ENCODE measurements around the gene PTPRD. TPM values are rescaled to one million over a fixed set of nuclear protein-coding genes. Genes with fewer than 3 reads are reported as not detected.

The PTPRD gene
- total and polyA plus RNA-seq, 2 of the 4 experiments (the other 2 are of a cell fraction) = 0.07 to 0.18 TPM

- TF ChIP-seq CTCF (conservative IDR thresholded peaks at IDR 0.05; ENCODE audit: low read depth, low read length) (no peak), FOS (IDR thresholded peaks at IDR 0.05; ENCODE audit: low read depth, low read length) (no peak), RAD21 (IDR thresholded peaks at IDR 0.05; ENCODE audit: low read length) (no peak), RFX5 (IDR thresholded peaks at IDR 0.05; ENCODE audit: low read depth, low read length) (no peak), RCOR1 (IDR thresholded peaks at IDR 0.05; ENCODE audit: insufficient replicate concordance, low read length) (no peak), BHLHE40 (IDR thresholded peaks at IDR 0.05; ENCODE audit: low read depth, low read length) (no peak), MAFK (IDR thresholded peaks at IDR 0.05; ENCODE audit: low read depth, low read length) (no peak), POLR2A (IDR thresholded peaks at IDR 0.05; ENCODE audit: low read depth, low read length) (no peak), MAZ (IDR thresholded peaks at IDR 0.05; ENCODE audit: borderline replicate concordance, low read depth, low read length) (no peak), SMC3 (IDR thresholded peaks at IDR 0.05; ENCODE audit: low read depth, low read length) (no peak), MXI1 (IDR thresholded peaks at IDR 0.05; ENCODE audit: borderline replicate concordance, low read depth, low read length) (no peak), CEBPB (IDR thresholded peaks at IDR 0.05; ENCODE audit: low read depth, low read length) (no peak), USF2 (IDR thresholded peaks at IDR 0.05; ENCODE audit: low read depth, low read length) (no peak), ELK1 (IDR thresholded peaks at IDR 0.05; ENCODE audit: borderline replicate concordance, low read depth, low read length) (no peak), NFE2L2 (IDR thresholded peaks at IDR 0.05; ENCODE audit: low read depth, low read length) (no peak), CHD1 (IDR thresholded peaks at IDR 0.05; ENCODE audit: low read depth, low read length) (no peak)
- in situ Hi-C loops (cut with MboI; ENCODE audit: low sequenced_read_pairs) (no loop called here), dilution Hi-C loops (cut with HindIII; ENCODE audit: low sequenced_read_pairs, unreplicated experiment) (no loop called here), intact Hi-C loops (cut with micrococcal nuclease) (no loop called here)
- H4K20me1 ChIP-seq (ENCODE audit: insufficient read depth, low read length) = no peaks in the 10 kb centered on the region
- H3K4me2 ChIP-seq (ENCODE audit: low read depth, low read length) = no peak overlapping the region
- BruUV-seq (replicated peaks) = no TSS peak
- no peak for ATAC-seq (ENCODE audit: low read depth)
- H3K9me3 ChIP-seq (ENCODE audit: control insufficient read depth, insufficient read depth, low read length) = no peaks in the 10 kb centered on the region
- H2BK15ac ChIP-seq (ENCODE audit: low read depth, low read length) = no peak overlapping the region
- H3K56ac ChIP-seq (ENCODE audit: extremely low read depth, insufficient read depth, low read length) = no peak overlapping the region
- no peaks in the 10 kb centered on the region for H3K79me1 ChIP-seq (ENCODE audit: low read depth in 1 of 2, low read length in 2 of 2)
- no peak overlapping the region for H4K91ac ChIP-seq (ENCODE audit: insufficient read depth, low read depth, low read length)
- whole genome bisulfite sequencing, 2 experiments (ENCODE audit: extremely low coverage in 2 of 2, insufficient read length in 1 of 2) = no CpG with 5 or more reads among the region's 2 CpGs
- no peak overlapping the region for H2BK20ac ChIP-seq (ENCODE audit: low read depth, low read length)
- no peak overlapping the region for H2BK5ac ChIP-seq (ENCODE audit: low read depth, low read length, poor library complexity, severe bottlenecking)
- H3K18ac ChIP-seq (ENCODE audit: low read depth, low read length) = no peak overlapping the region
- H2AFZ ChIP-seq (replicated peaks; ENCODE audit: low read length, poor library complexity) = no peak overlapping the region
- H3K4ac ChIP-seq (ENCODE audit: low read depth, low read length) = no peak overlapping the region
- H2AK5ac ChIP-seq (ENCODE audit: low read depth, low read length) = no peak overlapping the region
- no peaks in the 10 kb centered on the region for H3K9me1 ChIP-seq (ENCODE audit: insufficient read depth, low read length)
- H3K14ac ChIP-seq (replicated peaks; ENCODE audit: low read depth, low read length) = no peak overlapping the region
- H2AK9ac ChIP-seq (replicated peaks; ENCODE audit: low read depth, low read length, poor library complexity) = no peak overlapping the region
- no peak overlapping the region for H3K9ac ChIP-seq (ENCODE audit: low read depth, low read length)
- no peaks in the 10 kb centered on the region for H3K27me3 ChIP-seq (ENCODE audit: control insufficient read depth, insufficient read depth, low read length)
- no peak overlapping the region for H3K23ac ChIP-seq (ENCODE audit: low read depth, low read length)
- H2BK120ac ChIP-seq (ENCODE audit: low read depth, low read length) = no peak overlapping the region
- CTCF ChIA-PET = no interaction called here
- H3K4me1 ChIP-seq (ENCODE audit: control insufficient read depth, insufficient read depth, low read length) = no peaks in the 10 kb centered on the region
- H3K4me3 ChIP-seq (ENCODE audit: insufficient read depth, low read depth, low read length) = no peak overlapping the region
- H4K8ac ChIP-seq (ENCODE audit: low read depth in 2 of 2, low read length in 2 of 2) = no peak overlapping the region
- POLR2A ChIA-PET (ENCODE audit: unreplicated experiment) = no interaction called here
- no peak for DNase-seq
- H4K5ac ChIP-seq (ENCODE audit: low read depth, low read length) = no peak overlapping the region
- no peaks in the 10 kb centered on the region for H3K36me3 ChIP-seq (ENCODE audit: control insufficient read depth, insufficient read depth, low read length)
- no peak overlapping the region for H3K27ac ChIP-seq (ENCODE audit: insufficient read depth, low read length)
Observed at GRCh38 chr9:8980496-8981013, 1632.2 kb downstream of the PTPRD start.
